HG02610 (cell line): ENCODE results near the gene OR2Y1.
"Not testable (repeated sequence)": the region's sequence is repeated elsewhere in the genome, so short reads cannot be mapped to it uniquely, and the experiment has no call there.

Experiments
- ATAC-seq: cut with Tn5 transposase; IDR thresholded peaks from one replicate; pipeline ENCODE4 v1.9.1; 2021; ENCODE audit warnings: mild to moderate bottlenecking, moderate library complexity; ENCODE audit not compliant: unreplicated experiment

The OR2Y1 gene

GRCh38 chr5:180740953-180741352, 1.1 kb upstream of the OR2Y1 start:
- not testable (repeated sequence) for ATAC-seq

GRCh38 chr5:180739271-180739670, 587 bp downstream of the OR2Y1 start:
- ATAC-seq = no peak

- no peak for ATAC-seq
These were observed 3.3 kb downstream of the OR2Y1 start for GRCh38 chr5:180736536-180736935.

GRCh38 chr5:180724944-180725343, 14.9 kb downstream of the OR2Y1 start:
- no peak for ATAC-seq

GRCh38 chr5:180723936-180724335, 15.9 kb downstream of the OR2Y1 start:
- no peak for ATAC-seq

- ATAC-seq = no peak
These were observed 19.4 kb downstream of the OR2Y1 start for GRCh38 chr5:180720486-180720885.

GRCh38 chr5:180719781-180720180, 20.1 kb downstream of the OR2Y1 start:
- no peak for ATAC-seq

- ATAC-seq = no peak
These were observed 20.9 kb downstream of the OR2Y1 start for GRCh38 chr5:180718810-180719453.

- ATAC-seq = peak; percentile 75
These were observed 21.9 kb downstream of the OR2Y1 start for GRCh38 chr5:180717989-180718388.

GRCh38 chr5:180704362-180704761, 35.5 kb downstream of the OR2Y1 start:
- no peak for ATAC-seq

GRCh38 chr5:180703912-180704311, 35.9 kb downstream of the OR2Y1 start:
- no peak for ATAC-seq

- not testable (repeated sequence) for ATAC-seq
These were observed 36.5 kb downstream of the OR2Y1 start for GRCh38 chr5:180703371-180703770.

- ATAC-seq = not testable (repeated sequence)
These were observed 39.4 kb downstream of the OR2Y1 start for GRCh38 chr5:180700440-180700839.

- ATAC-seq = no peak
These were observed 40.8 kb downstream of the OR2Y1 start for GRCh38 chr5:180699042-180699441.

- no peak for ATAC-seq
These were observed 43.7 kb downstream of the OR2Y1 start for GRCh38 chr5:180696116-180696515.

- ATAC-seq = no peak
These were observed 47.4 kb downstream of the OR2Y1 start for GRCh38 chr5:180692429-180692828.

- no peak for ATAC-seq
These were observed 48.8 kb downstream of the OR2Y1 start for GRCh38 chr5:180691046-180691445.

GRCh38 chr5:180690562-180690961, 49.3 kb downstream of the OR2Y1 start:
- no peak for ATAC-seq

- ATAC-seq = no peak
These were observed 50.1 kb downstream of the OR2Y1 start for GRCh38 chr5:180689775-180690174.
